ENCODE data around the gene TXNDC5.

The TXNDC5 gene

DNA sequence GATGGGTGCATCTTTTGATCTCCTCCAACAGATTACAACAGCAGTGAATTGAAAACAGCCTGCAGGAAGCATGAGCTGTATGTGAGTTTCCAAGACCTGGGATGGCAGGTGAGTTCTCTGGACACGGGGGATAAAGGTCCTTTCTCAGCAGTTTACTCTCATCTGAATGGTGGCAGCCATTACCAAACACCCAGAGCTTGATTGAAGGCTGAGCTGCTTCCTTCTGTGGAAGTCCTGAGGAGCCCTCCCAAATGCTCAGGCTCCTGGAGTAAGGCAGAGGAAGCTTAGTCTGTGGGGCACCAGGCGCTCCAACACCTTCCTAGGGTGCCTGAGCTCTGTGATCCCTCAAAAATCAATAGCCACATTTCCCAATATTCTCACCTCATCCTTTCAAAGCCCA, 31.5 kb downstream of the TXNDC5 start:
- Histone ChIP-seq H4K20me1 (ENCODE audit: insufficient read depth, low read length) (no peaks in the 10 kb centered on the region), H3K9ac (ENCODE audit: low read length) (no peak overlapping the region), H3K79me2 (ENCODE audit: insufficient read depth, low read length) (no peaks in the 10 kb centered on the region), H3K9me2 (ENCODE audit: low read depth, low read length) (no peaks in the 10 kb centered on the region), H3K27me3 (ENCODE audit: insufficient read depth, low read length) (no peaks in the 10 kb centered on the region; the same call in 1 of the 2 replicates), H3K4me2 (ENCODE audit: low read length) (no peak overlapping the region), H3K27ac (ENCODE audit: low read depth, low read length, poor library complexity, severe bottlenecking) (no peak overlapping the region), H3K9me3 (ENCODE audit: low read length) (no peaks in the 10 kb centered on the region), H3K4me3 (ENCODE audit: low read depth, low read length, poor library complexity, severe bottlenecking) (no peak overlapping the region), H3K4me1 (ENCODE audit: insufficient read depth, low read length, severe bottlenecking) (no peaks in the 10 kb centered on the region), H2AFZ (ENCODE audit: low read length) (no peak overlapping the region), H3K36me3 (ENCODE audit: insufficient read depth, low read length) (peaks cover 37% of the 10 kb centered on the region), H3F3A (ENCODE audit: insufficient read depth, low read length) (no peaks in the 10 kb centered on the region)
- TF ChIP-seq CTCF (IDR thresholded peaks at IDR 0.05; ENCODE audit: low read length) (no peak), EZH2 (IDR thresholded peaks at IDR 0.05; ENCODE audit: borderline replicate concordance, low read length) (no peak)

- H3K4me3 ChIP-seq (ENCODE audit: low read depth, low read length, poor library complexity, severe bottlenecking), result no peak overlapping the region
- H3K27ac ChIP-seq (ENCODE audit: low read depth, low read length, poor library complexity, severe bottlenecking), result no peak overlapping the region
- no peaks in the 10 kb centered on the region for H3K9me3 ChIP-seq (ENCODE audit: low read length)
- H3F3A ChIP-seq (ENCODE audit: insufficient read depth, low read length), result no peaks in the 10 kb centered on the region
- no peaks in the 10 kb centered on the region for H3K79me2 ChIP-seq (ENCODE audit: insufficient read depth, low read length)
- H3K9me2 ChIP-seq (ENCODE audit: low read depth, low read length), result no peaks in the 10 kb centered on the region
- H3K27me3 ChIP-seq (ENCODE audit: insufficient read depth, low read length), result no peaks in the 10 kb centered on the region; the same call in 1 of the 2 replicates
- no peak overlapping the region for H2AFZ ChIP-seq (ENCODE audit: low read length)
- no peak overlapping the region for H3K9ac ChIP-seq (ENCODE audit: low read length)
- TF ChIP-seq CTCF (IDR thresholded peaks at IDR 0.05; ENCODE audit: low read length) (no peak), EZH2 (IDR thresholded peaks at IDR 0.05; ENCODE audit: borderline replicate concordance, low read length) (no peak)
- no peak overlapping the region for H3K4me2 ChIP-seq (ENCODE audit: low read length)
- H4K20me1 ChIP-seq (ENCODE audit: insufficient read depth, low read length), result no peaks in the 10 kb centered on the region
- H3K36me3 ChIP-seq (ENCODE audit: insufficient read depth, low read length), result peaks cover 31% of the 10 kb centered on the region
- no peaks in the 10 kb centered on the region for H3K4me1 ChIP-seq (ENCODE audit: insufficient read depth, low read length, severe bottlenecking)
These were observed 32.1 kb downstream of the TXNDC5 start for GRCh38 chr6:7878401-7878964.

DNA sequence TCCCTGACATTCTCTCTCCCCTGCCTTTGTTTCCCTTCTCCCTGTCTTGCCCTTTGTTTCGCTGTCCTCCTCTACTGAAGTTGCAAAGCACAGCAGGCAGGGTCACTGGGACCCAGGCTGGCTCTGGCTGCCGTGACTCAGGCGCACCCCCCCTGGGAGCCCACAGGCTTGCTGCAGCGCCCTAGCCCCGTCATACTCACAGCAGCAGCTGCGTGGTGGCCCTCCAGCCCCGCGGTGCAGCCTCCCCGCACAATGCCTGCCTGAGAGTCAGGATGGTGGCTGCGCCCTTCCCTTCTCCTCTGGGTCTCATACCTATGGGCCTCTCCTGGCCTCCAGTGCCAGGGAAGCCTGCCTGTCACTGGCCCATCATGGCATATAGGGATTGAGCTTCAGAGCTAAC, 41.7 kb downstream of the TXNDC5 start:
- no peak overlapping the region for H3K4me2 ChIP-seq (ENCODE audit: low read length)
- H4K20me1 ChIP-seq (ENCODE audit: insufficient read depth, low read length), result no peaks in the 10 kb centered on the region
- no peaks in the 10 kb centered on the region for H3K36me3 ChIP-seq (ENCODE audit: insufficient read depth, low read length)
- peaks cover 6% of the 10 kb centered on the region; the same call in 1 of the 2 replicates for H3K27me3 ChIP-seq (ENCODE audit: insufficient read depth, low read length)
- no peak overlapping the region for H3K27ac ChIP-seq (ENCODE audit: low read depth, low read length, poor library complexity, severe bottlenecking)
- no peak for TF ChIP-seq CTCF (IDR thresholded peaks at IDR 0.05; ENCODE audit: low read length)
- TF ChIP-seq EZH2 (IDR thresholded peaks at IDR 0.05; ENCODE audit: borderline replicate concordance, low read length), result no peak
- H3F3A ChIP-seq (ENCODE audit: insufficient read depth, low read length), result no peaks in the 10 kb centered on the region
- no peak overlapping the region for H3K4me3 ChIP-seq (ENCODE audit: low read depth, low read length, poor library complexity, severe bottlenecking)
- H3K79me2 ChIP-seq (ENCODE audit: insufficient read depth, low read length), result no peaks in the 10 kb centered on the region
- H3K4me1 ChIP-seq (ENCODE audit: insufficient read depth, low read length, severe bottlenecking), result no peaks in the 10 kb centered on the region
- H3K9me2 ChIP-seq (ENCODE audit: low read depth, low read length), result no peaks in the 10 kb centered on the region
- no peak overlapping the region for H2AFZ ChIP-seq (ENCODE audit: low read length)
- no peaks in the 10 kb centered on the region for H3K9me3 ChIP-seq (ENCODE audit: low read length)
- H3K9ac ChIP-seq (ENCODE audit: low read length), result no peak overlapping the region

Data from OCI-LY1 (cell line).